ENCODE measurements around the gene PGGHG.
A peak's percentile ranks its signal among the peaks of the same experiment; 100 is the strongest.
"Not testable (repeated sequence)": the region's sequence is repeated elsewhere in the genome, so short reads cannot be mapped to it uniquely, and the experiment has no call there.

PGGHG gene

GRCh38 chr11:297586-298405 lies 8.9 kb downstream of the PGGHG start:
- no peak for DNase-seq (ENCODE audit: low read depth)

GRCh38 chr11:298406-299065 lies 9.6 kb downstream of the PGGHG start:
- DNase-seq (ENCODE audit: low read depth): no peak

GRCh38 chr11:299081-299891 lies 10.4 kb downstream of the PGGHG start, which contains the start of gene IFITM5:
TSS of gene IFITM5 (minus strand) at chr11:299526. CDS start at chr11:299490, 36 bp downstream.
- DNase-seq (ENCODE audit: low read depth): no peak

- DNase-seq (ENCODE audit: low read depth): no peak
These were observed 11.2 kb downstream of the PGGHG start for GRCh38 chr11:299951-300735.

- no peak for DNase-seq (ENCODE audit: low read depth)
These were observed 14.4 kb downstream of the PGGHG start for GRCh38 chr11:303363-303762.

GRCh38 chr11:304061-304506 lies 15.2 kb downstream of the PGGHG start:
- DNase-seq (ENCODE audit: low read depth): no peak

- DNase-seq (ENCODE audit: low read depth): peak; percentile 74
These were observed 16.3 kb downstream of the PGGHG start for GRCh38 chr11:304915-305843.

GRCh38 chr11:305844-306211 lies 16.9 kb downstream of the PGGHG start:
- no peak for DNase-seq (ENCODE audit: low read depth)

- DNase-seq (ENCODE audit: low read depth): no peak
These were observed 17.9 kb downstream of the PGGHG start for GRCh38 chr11:306645-307371.

GRCh38 chr11:307766-308708 lies 19.1 kb downstream of the PGGHG start, which contains the start of gene IFITM2:
TSS of gene IFITM2 (plus strand) at chr11:307816. CDS start at chr11:308193, 377 bp downstream.
- DNase-seq (ENCODE audit: low read depth): peak; percentile 66

- DNase-seq (ENCODE audit: low read depth): not testable (repeated sequence)
These were observed 20.1 kb downstream of the PGGHG start for GRCh38 chr11:308740-309665.

- peak; percentile 57 for DNase-seq (ENCODE audit: low read depth)
These were observed 21.1 kb downstream of the PGGHG start for GRCh38 chr11:309979-310572.

- DNase-seq (ENCODE audit: low read depth): not testable (repeated sequence)
These were observed 22.3 kb downstream of the PGGHG start for GRCh38 chr11:311013-311748.

GRCh38 chr11:312092-312816 lies 23.3 kb downstream of the PGGHG start:
- no peak for DNase-seq (ENCODE audit: low read depth)

GRCh38 chr11:313304-313786 lies 24.4 kb downstream of the PGGHG start:
- no peak for DNase-seq (ENCODE audit: low read depth)
